Measurements from ENCODE around the gene VAMP1.
A peak's percentile ranks its signal among the peaks of the same experiment; 100 is the strongest.

Gene VAMP1

DNA sequence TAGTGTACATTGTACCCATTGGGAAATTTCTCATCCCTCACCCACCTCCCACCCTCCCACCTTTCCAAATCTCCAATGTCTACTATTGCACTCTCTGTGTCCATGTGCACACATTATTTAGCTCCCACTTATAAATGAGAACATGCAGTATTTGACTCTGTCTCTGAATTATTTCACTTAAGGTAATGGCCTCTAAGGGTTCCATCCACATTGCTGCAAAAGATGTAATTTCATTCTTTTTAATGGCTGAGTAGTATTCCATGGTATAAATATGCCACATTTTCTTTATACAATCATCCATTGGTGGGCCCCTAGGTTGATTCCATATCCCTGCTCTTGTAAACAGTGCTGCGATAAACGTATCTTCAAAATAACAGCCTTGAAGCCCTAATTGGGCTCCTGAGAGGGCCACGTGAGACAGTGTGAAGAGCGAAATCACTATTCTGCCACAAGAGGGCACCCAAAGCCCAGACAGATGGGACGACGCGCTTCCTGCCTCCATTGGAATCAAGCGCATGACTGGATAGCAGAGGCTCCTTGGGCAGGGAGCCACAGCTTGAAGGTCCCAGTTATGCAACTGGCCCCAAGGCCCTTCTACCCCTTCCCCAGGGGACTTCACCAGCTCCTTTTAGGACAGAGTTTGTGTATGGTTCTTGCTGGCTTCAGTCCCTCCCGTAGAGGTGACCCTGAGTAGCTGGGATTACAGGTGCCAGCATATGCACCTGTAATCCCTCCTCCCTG, 47.0 kb downstream of the VAMP1 start:
- DNase-seq: peak; percentile 83

DNA sequence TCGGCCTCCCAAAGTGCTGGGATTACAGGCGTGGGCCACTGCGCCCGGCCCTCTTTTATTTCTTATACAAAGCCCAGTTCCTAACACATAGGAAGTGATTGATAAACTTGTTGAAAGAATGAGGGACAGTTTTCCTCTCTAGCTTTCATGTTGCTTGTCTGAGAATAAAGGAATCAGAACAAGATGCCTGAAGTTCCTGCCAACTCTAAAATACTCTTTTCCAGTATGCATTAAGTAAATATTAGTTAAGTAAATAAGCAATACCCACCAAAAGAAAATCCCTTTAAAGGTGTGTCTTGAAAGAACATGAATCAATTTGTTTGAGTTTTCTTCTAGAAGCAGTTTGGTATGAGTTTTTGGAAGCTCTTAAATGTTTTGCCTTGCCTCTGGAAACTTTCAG, 50.1 kb downstream of the VAMP1 start:
- DNase-seq: no peak

DNA sequence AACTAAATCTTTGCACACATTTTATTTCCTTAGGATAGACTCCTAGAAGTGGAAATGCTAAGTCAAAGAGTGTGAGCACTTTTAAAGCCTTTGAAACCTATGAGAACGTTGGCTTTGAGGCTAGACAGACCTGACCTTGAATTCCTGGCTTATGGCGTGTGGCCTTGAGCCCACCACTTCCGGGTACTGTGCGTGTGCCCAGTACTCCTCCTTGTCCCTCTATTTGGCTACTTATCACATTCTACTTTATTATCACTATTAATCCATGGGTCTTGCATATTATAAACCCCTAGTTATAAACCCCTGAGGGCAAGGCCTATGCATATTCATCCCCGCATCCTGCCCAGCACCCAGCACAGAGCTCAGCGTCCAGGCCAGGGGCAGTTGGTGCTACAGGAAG, 51.7 kb downstream of the VAMP1 start:
- DNase-seq: no peak

DNA sequence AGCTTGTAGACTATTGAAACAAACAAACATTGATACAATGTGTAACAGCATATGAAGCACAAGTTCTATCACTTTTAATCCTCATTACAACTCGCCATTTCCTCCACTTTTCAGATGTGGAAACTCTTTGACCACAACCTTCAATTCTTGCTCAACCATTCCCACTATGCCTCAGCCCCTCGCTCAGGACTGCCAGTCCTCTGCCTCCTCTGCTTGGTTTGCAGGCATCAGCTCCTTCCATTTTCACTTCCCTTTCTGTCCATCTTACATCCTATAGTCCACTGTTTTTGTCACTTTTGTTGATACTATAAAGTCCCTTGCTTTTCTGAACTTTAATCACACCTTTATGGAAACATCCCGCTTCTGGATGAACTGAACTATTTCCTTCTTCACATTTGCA, 53.9 kb downstream of the VAMP1 start:
- no peak for DNase-seq
